Measurements from ENCODE around the gene LRRK1. TPM values are rescaled to one million over a fixed set of nuclear protein-coding genes. Genes with fewer than 3 reads are reported as not detected.

LRRK1 gene
- total RNA-seq, 1 donor from 2014 or later = 2.4 TPM

- H3K27me3 Mint-ChIP-seq (ENCODE audit: low read depth) = peaks cover 37% of the 10 kb centered on the region
- H3K9me3 Mint-ChIP-seq = no peaks in the 10 kb centered on the region
- intact Hi-C loops (cut with micrococcal nuclease) = no loop called here
- no peak for DNase-seq (ENCODE audit: low spot score)
- H3K4me1 Mint-ChIP-seq (ENCODE audit: low read depth) = peaks cover 12% of the 10 kb centered on the region
- no peaks in the 10 kb centered on the region for H3K36me3 Mint-ChIP-seq (ENCODE audit: low read depth)
- H3K27ac Mint-ChIP-seq = no peak overlapping the region
- no peak overlapping the region for H3K4me3 Mint-ChIP-seq (ENCODE audit: low read depth)
These were observed 4.7 kb downstream of the LRRK1 start for GRCh38 chr15:100923902-100924301.

DNA sequence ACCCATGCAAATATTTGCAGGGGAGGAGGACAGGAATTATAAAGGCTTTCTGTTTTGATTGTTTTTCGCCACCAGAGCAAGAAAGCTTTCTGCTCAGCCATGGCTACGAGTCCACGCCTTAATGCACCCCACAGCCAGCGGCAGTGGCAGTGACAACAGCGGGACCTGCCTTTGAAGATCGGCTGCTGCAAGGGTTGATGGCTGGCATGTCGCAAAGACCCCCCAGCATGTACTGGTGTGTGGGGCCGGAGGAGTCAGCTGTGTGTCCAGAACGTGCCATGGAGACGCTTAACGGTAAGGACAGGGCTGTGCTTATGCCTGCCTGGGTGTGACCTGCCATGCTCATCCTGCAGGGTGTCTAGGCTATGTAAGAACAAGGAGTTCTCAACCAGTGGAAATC is 5.3 kb downstream of the LRRK1 start:
- peaks cover 37% of the 10 kb centered on the region for H3K27me3 Mint-ChIP-seq (ENCODE audit: low read depth)
- intact Hi-C loops (cut with micrococcal nuclease) = no loop called here
- H3K9me3 Mint-ChIP-seq = no peaks in the 10 kb centered on the region
- peaks cover 12% of the 10 kb centered on the region for H3K4me1 Mint-ChIP-seq (ENCODE audit: low read depth)
- no peak overlapping the region for H3K4me3 Mint-ChIP-seq (ENCODE audit: low read depth)
- DNase-seq (ENCODE audit: low spot score) = no peak
- no peaks in the 10 kb centered on the region for H3K36me3 Mint-ChIP-seq (ENCODE audit: low read depth)
- H3K27ac Mint-ChIP-seq = no peak overlapping the region

DNA sequence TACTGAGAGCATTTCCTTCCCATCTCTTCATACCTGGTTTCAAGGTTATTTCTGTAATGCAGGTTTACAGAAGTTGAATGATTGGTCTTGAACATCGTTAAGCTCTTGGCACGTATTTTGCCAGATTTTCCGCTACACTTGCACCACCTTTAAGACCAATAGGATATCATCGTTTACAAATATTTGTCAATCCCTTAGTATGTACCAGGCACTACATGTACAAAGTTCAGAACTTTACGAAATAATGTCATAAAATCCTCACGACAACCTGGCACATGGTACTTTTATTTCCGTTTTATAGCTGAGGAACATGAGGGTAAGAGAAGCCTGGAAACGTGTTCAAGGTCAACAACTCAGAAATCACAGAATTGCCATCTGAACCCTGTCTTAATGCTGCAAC is 6.3 kb downstream of the LRRK1 start:
- H3K9me3 Mint-ChIP-seq = no peaks in the 10 kb centered on the region
- intact Hi-C loops (cut with micrococcal nuclease) = no loop called here

DNA sequence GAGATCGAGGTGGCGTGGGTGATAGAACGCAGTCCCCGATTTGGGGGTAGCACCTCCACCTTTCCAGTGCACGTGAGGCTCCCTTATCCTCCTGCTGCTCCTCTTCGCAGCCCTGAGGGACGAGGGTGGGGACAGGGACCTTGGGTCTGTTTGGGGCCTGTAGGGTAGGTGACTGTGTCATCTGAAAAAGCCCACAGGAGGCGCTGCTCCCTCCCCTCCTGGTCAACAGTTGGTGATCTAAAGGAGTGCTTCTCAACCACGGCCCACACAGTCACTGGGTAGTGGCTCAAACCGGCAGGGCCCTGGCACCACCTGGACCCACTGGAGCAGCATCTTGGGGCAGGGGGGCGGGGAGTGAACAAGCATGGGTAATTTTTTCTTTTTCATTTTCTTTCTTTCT is 7.1 kb downstream of the LRRK1 start:
- intact Hi-C loops (cut with micrococcal nuclease) = no loop called here
- DNase-seq (ENCODE audit: low spot score) = no peak

More for the DNA sequence above, 6.3 kb downstream of the LRRK1 start:
- Mint-ChIP-seq H3K4me3 (ENCODE audit: low read depth) (no peak overlapping the region), H3K27ac (no peak overlapping the region), H3K27me3 (ENCODE audit: low read depth) (peaks cover 30% of the 10 kb centered on the region), H3K36me3 (ENCODE audit: low read depth) (no peaks in the 10 kb centered on the region), H3K4me1 (ENCODE audit: low read depth) (peaks cover 10% of the 10 kb centered on the region)
- no peak for DNase-seq (ENCODE audit: low spot score)

GRCh38 chr15:100926971-100927756 is 8.0 kb downstream of the LRRK1 start:
- no peak for DNase-seq (ENCODE audit: low spot score)
- intact Hi-C loops (cut with micrococcal nuclease) = no loop called here
- H3K36me3 Mint-ChIP-seq (ENCODE audit: low read depth) = no peaks in the 10 kb centered on the region
- H3K27me3 Mint-ChIP-seq (ENCODE audit: low read depth) = peaks cover 14% of the 10 kb centered on the region
- no peaks in the 10 kb centered on the region for H3K9me3 Mint-ChIP-seq
- no peak overlapping the region for H3K4me3 Mint-ChIP-seq (ENCODE audit: low read depth)
- peaks cover 7% of the 10 kb centered on the region for H3K4me1 Mint-ChIP-seq (ENCODE audit: low read depth)
- H3K27ac Mint-ChIP-seq = no peak overlapping the region

More for the DNA sequence above, 7.1 kb downstream of the LRRK1 start:
- no peaks in the 10 kb centered on the region for H3K9me3 Mint-ChIP-seq
- no peak overlapping the region for H3K4me3 Mint-ChIP-seq (ENCODE audit: low read depth)
- peaks cover 10% of the 10 kb centered on the region for H3K4me1 Mint-ChIP-seq (ENCODE audit: low read depth)
- H3K36me3 Mint-ChIP-seq (ENCODE audit: low read depth) = no peaks in the 10 kb centered on the region
- no peak overlapping the region for H3K27ac Mint-ChIP-seq
- H3K27me3 Mint-ChIP-seq (ENCODE audit: low read depth) = peaks cover 22% of the 10 kb centered on the region

- Mint-ChIP-seq H3K36me3 (ENCODE audit: low read depth) (no peaks in the 10 kb centered on the region), H3K4me1 (ENCODE audit: low read depth) (no peaks in the 10 kb centered on the region), H3K4me3 (ENCODE audit: low read depth) (no peak overlapping the region), H3K27ac (no peak overlapping the region), H3K27me3 (ENCODE audit: low read depth) (peaks cover 9% of the 10 kb centered on the region), H3K9me3 (no peaks in the 10 kb centered on the region)
- DNase-seq (ENCODE audit: low spot score) = no peak
- intact Hi-C loops (cut with micrococcal nuclease) = no loop called here
These were observed 9.6 kb downstream of the LRRK1 start for GRCh38 chr15:100928632-100929280.

GRCh38 chr15:100929641-100930042 is 10.5 kb downstream of the LRRK1 start:
- no peaks in the 10 kb centered on the region for H3K9me3 Mint-ChIP-seq
- H3K36me3 Mint-ChIP-seq (ENCODE audit: low read depth) = no peaks in the 10 kb centered on the region
- no peak for DNase-seq (ENCODE audit: low spot score)
- H3K4me3 Mint-ChIP-seq (ENCODE audit: low read depth) = no peak overlapping the region
- intact Hi-C loops (cut with micrococcal nuclease) = no loop called here
- no peak overlapping the region for H3K27ac Mint-ChIP-seq
- H3K27me3 Mint-ChIP-seq (ENCODE audit: low read depth) = peaks cover 4% of the 10 kb centered on the region
- no peaks in the 10 kb centered on the region for H3K4me1 Mint-ChIP-seq (ENCODE audit: low read depth)

GRCh38 chr15:100930306-100930848 is 11.2 kb downstream of the LRRK1 start:
- no peaks in the 10 kb centered on the region for H3K9me3 Mint-ChIP-seq
- H3K27ac Mint-ChIP-seq = no peak overlapping the region
- H3K27me3 Mint-ChIP-seq (ENCODE audit: low read depth) = peaks cover 4% of the 10 kb centered on the region
- H3K4me3 Mint-ChIP-seq (ENCODE audit: low read depth) = no peak overlapping the region
- no peaks in the 10 kb centered on the region for H3K4me1 Mint-ChIP-seq (ENCODE audit: low read depth)
- intact Hi-C loops (cut with micrococcal nuclease) = no loop called here
- no peaks in the 10 kb centered on the region for H3K36me3 Mint-ChIP-seq (ENCODE audit: low read depth)
- no peak for DNase-seq (ENCODE audit: low spot score)

DNA sequence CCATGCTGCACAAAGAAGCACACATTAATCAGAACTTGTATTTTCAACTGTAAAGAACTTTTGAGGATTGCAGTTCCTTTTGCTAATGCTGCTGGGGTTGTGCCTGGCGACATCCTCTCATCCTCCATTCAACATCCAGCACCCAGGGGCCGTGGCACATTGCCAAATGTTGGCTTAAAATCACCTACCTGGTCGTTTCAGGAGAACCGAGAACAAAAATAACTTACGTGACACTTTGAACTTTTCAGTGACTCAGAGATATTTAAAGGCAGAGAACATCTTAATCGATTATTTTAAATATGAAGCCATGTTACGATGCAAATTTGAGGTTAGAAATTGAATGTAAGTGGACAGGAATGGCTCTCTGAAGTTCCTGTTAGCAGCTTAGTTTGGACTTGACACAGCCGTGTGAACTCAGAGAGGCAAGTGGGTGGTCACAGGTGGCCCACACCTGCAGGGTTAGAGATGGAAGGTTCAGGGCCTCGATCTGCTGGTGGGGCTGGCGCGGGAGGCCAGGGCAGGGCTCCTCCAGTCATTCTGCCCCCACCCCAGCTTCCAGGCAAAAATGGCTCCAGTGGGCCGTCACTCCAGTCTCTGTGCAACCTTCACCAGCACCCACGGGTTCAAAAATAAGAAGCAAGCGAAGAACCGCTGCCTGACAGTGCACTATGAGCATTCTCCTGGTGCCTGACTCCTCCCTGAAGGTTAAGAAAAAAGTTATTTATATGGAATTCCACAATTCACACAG is 12.2 kb downstream of the LRRK1 start:
- H3K27me3 Mint-ChIP-seq (ENCODE audit: low read depth) = peaks cover 4% of the 10 kb centered on the region
- H3K9me3 Mint-ChIP-seq = no peaks in the 10 kb centered on the region
- H3K27ac Mint-ChIP-seq = no peak overlapping the region
- H3K4me1 Mint-ChIP-seq (ENCODE audit: low read depth) = no peaks in the 10 kb centered on the region
- intact Hi-C loops (cut with micrococcal nuclease) = no loop called here
- H3K4me3 Mint-ChIP-seq (ENCODE audit: low read depth) = no peak overlapping the region
- no peaks in the 10 kb centered on the region for H3K36me3 Mint-ChIP-seq (ENCODE audit: low read depth)
- DNase-seq (ENCODE audit: low spot score) = no peak

GRCh38 chr15:100932676-100933348 is 13.7 kb downstream of the LRRK1 start:
- Mint-ChIP-seq H3K27me3 (ENCODE audit: low read depth) (peaks cover 4% of the 10 kb centered on the region), H3K36me3 (ENCODE audit: low read depth) (no peaks in the 10 kb centered on the region), H3K4me3 (ENCODE audit: low read depth) (no peak overlapping the region), H3K27ac (no peak overlapping the region), H3K4me1 (ENCODE audit: low read depth) (no peaks in the 10 kb centered on the region), H3K9me3 (no peaks in the 10 kb centered on the region)
- intact Hi-C loops (cut with micrococcal nuclease) = no loop called here
- DNase-seq (ENCODE audit: low spot score) = no peak

DNA sequence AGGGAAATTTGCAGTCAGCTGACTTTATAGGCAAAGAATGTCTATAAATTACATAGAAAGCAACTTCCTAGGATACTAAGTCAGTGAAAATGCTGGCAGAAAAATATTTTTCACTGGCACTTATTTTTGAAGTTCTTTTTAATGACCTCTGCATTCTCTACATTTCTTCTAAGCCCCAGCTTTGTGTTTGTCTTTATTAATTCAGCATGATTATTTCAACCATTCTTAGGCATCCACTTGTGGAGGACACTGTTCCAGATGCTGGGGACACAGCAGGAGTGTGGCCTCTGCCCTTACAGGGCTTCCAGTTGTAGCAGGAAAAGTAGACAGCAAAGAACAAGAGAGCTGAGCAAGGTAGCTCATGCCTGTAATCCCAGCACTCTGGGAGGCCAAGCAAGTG is 15.0 kb downstream of the LRRK1 start:
- Mint-ChIP-seq H3K27me3 (ENCODE audit: low read depth) (peaks cover 4% of the 10 kb centered on the region), H3K9me3 (no peaks in the 10 kb centered on the region), H3K27ac (no peak overlapping the region), H3K4me1 (ENCODE audit: low read depth) (no peaks in the 10 kb centered on the region), H3K4me3 (ENCODE audit: low read depth) (no peak overlapping the region), H3K36me3 (ENCODE audit: low read depth) (no peaks in the 10 kb centered on the region)
- intact Hi-C loops (cut with micrococcal nuclease) = no loop called here
- no peak for DNase-seq (ENCODE audit: low spot score)

- no peaks in the 10 kb centered on the region for H3K9me3 Mint-ChIP-seq
- H3K36me3 Mint-ChIP-seq (ENCODE audit: low read depth) = no peaks in the 10 kb centered on the region
- H3K27me3 Mint-ChIP-seq (ENCODE audit: low read depth) = peaks cover 4% of the 10 kb centered on the region
- no peak overlapping the region for H3K4me3 Mint-ChIP-seq (ENCODE audit: low read depth)
- no peak overlapping the region for H3K27ac Mint-ChIP-seq
- no peak for DNase-seq (ENCODE audit: low spot score)
- intact Hi-C loops (cut with micrococcal nuclease) = no loop called here
- no peaks in the 10 kb centered on the region for H3K4me1 Mint-ChIP-seq (ENCODE audit: low read depth)
These were observed 15.6 kb downstream of the LRRK1 start for GRCh38 chr15:100934726-100935125.
